T-helper 2 cell treated with Interferon-gamma antibody and Interleukin-4, amounts not matched to agents 5 μg/mL and 100 μg/mL, for 36 hours (primary cell): ENCODE results near the gene NEURL3.
"Not testable (repeated sequence)": the region's sequence is repeated elsewhere in the genome, so short reads cannot be mapped to it uniquely, and the experiment has no call there.

Source experiments
- DNase-seq: peaks from one replicate; pipeline ENCODE4 v3.0.0; 2021; ENCODE audit warnings: low spot score
- H3K27ac Mint-ChIP-seq: one replicate; pipeline ENCODE4 v1.8.0; 2021; ENCODE audit warnings: mild to moderate bottlenecking, mixed read lengths
- H3K27me3 Mint-ChIP-seq: one replicate; pipeline ENCODE4 v1.8.0; 2021; ENCODE audit warnings: low read depth, mixed read lengths
- H3K36me3 Mint-ChIP-seq: one replicate; pipeline ENCODE4 v1.8.0; 2021; ENCODE audit warnings: low read depth, mixed read lengths
- H3K4me1 Mint-ChIP-seq: one replicate; pipeline ENCODE4 v1.8.0; 2021; ENCODE audit warnings: low read depth, mixed read lengths
- H3K4me3 Mint-ChIP-seq: one replicate; pipeline ENCODE4 v1.8.0; 2022; ENCODE audit warnings: mild to moderate bottlenecking, moderate library complexity, mixed read lengths
- H3K9me3 Mint-ChIP-seq: one replicate; pipeline ENCODE4 v1.8.0; 2021; ENCODE audit warnings: mixed read lengths

The NEURL3 gene

GRCh38 chr2:96500385-96501066 lies 4.6 kb downstream of the NEURL3 start:
- Mint-ChIP-seq H3K36me3 (no peaks in the 10 kb centered on the region), H3K4me3 (no peak overlapping the region), H3K27me3 (no peaks in the 10 kb centered on the region), H3K9me3 (peaks cover 6% of the 10 kb centered on the region), H3K27ac (no peak overlapping the region), H3K4me1 (peaks cover 14% of the 10 kb centered on the region)
- no peak for DNase-seq

DNA sequence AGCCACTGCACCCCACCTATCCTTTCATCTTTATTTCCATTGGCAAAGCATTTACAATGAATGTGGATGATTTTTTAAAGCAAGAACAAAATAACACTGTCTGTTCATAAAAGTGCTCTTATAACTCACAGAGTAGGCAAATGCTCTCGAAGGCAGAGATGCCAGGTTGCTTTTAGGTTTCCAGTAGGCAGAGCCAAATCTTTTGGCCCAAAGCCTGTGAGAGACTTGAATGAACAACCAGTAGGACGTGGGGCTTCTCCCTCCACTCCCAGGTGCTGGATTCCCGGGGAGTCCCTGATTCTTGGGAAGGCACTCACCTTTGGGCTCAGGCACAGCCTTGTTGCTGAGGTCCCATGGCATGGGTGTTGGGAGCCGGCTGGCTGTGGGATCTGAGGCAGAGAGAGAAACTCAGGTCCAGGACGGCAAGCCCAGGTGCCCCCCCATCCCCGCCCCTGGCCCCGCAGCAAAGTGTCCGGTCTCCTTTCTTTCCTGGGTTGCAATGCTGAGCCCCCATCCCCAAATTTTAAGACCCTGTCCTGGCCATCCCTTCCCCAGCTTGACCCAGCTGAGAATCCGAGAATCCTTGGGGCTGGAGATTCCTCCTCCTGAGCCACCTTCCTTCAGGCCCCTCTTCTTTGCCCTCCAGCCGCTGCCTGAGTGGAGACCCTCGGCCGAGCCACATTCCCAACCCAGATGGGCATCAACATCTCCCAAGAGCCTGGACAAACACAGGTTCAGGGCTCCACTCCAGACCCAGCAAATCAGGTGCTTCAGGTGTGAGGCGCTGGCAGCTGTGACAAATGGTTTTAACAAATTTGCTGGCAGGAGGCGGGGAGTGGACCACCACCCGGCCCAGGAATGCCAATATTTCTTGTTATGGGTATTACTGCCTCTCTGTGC lies 5.8 kb downstream of the NEURL3 start:
- H3K36me3 Mint-ChIP-seq, result peaks cover 4% of the 10 kb centered on the region
- peaks cover 15% of the 10 kb centered on the region for H3K9me3 Mint-ChIP-seq
- no peaks in the 10 kb centered on the region for H3K27me3 Mint-ChIP-seq
- peaks cover 14% of the 10 kb centered on the region for H3K4me1 Mint-ChIP-seq
- DNase-seq, result no peak
- no peak overlapping the region for H3K4me3 Mint-ChIP-seq
- H3K27ac Mint-ChIP-seq, result no peak overlapping the region

DNA sequence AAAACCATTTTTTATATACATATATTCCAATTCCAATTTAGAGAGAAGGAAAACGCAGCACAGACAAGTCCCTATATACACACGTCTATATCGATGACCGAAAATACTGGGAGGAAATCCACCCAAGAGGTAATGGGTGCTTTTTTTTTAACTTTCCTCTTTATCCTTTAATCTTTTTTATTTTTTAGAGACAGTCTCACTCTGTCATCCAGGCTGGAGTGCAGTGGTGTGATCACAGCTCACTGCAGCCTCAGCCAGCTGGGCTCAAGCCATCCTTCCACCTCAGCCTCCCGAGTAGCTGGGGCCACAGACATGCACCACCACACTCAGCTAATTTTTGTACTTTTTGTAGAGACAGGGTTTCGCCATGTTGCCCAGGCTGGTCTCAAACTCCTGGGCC lies 6.5 kb downstream of the NEURL3 start:
- H3K4me3 Mint-ChIP-seq, H3K27me3 Mint-ChIP-seq, DNase-seq, H3K36me3 Mint-ChIP-seq, H3K27ac Mint-ChIP-seq: not testable (repeated sequence)
- Mint-ChIP-seq H3K4me1 (peaks cover 14% of the 10 kb centered on the region), H3K9me3 (peaks cover 21% of the 10 kb centered on the region)

GRCh38 chr2:96498021-96498431 lies 7.1 kb downstream of the NEURL3 start:
- Mint-ChIP-seq H3K9me3 (peaks cover 21% of the 10 kb centered on the region), H3K36me3 (peaks cover 8% of the 10 kb centered on the region), H3K4me1 (peaks cover 15% of the 10 kb centered on the region), H3K27ac (no peak overlapping the region), H3K4me3 (no peak overlapping the region), H3K27me3 (no peaks in the 10 kb centered on the region)
- no peak for DNase-seq

- Mint-ChIP-seq H3K36me3 (peaks cover 8% of the 10 kb centered on the region), H3K9me3 (peaks cover 21% of the 10 kb centered on the region), H3K27me3 (no peaks in the 10 kb centered on the region), H3K4me1 (peaks cover 11% of the 10 kb centered on the region), H3K27ac (no peak overlapping the region), H3K4me3 (no peak overlapping the region)
- no peak for DNase-seq
Observed at GRCh38 chr2:96495982-96496629, 9.1 kb downstream of the NEURL3 start.

DNA sequence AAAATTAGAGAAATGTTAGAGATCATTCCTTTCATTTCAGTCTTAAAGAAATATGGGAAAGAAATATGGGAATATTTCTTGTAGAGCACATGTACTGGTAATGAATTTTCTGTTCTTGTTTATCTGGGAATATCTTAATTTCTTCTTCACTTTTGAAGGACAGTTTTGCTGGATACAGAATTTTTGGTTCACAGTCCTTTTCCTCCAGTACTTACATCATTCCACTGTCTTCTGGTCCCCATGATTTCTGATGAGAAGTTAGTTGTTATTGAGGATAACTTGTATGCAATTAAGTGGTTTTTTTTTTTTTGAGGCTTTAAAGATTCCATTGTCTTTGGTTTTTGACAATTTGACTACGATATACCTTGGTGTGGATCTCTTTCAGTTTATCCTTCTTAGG lies 11.0 kb downstream of the NEURL3 start:
- no peak overlapping the region for H3K27ac Mint-ChIP-seq
- no peak for DNase-seq
- H3K27me3 Mint-ChIP-seq, result no peaks in the 10 kb centered on the region
- H3K36me3 Mint-ChIP-seq, result peaks cover 8% of the 10 kb centered on the region
- H3K4me3 Mint-ChIP-seq, result no peak overlapping the region
- peaks cover 21% of the 10 kb centered on the region for H3K4me1 Mint-ChIP-seq
- H3K9me3 Mint-ChIP-seq, result peaks cover 21% of the 10 kb centered on the region

DNA sequence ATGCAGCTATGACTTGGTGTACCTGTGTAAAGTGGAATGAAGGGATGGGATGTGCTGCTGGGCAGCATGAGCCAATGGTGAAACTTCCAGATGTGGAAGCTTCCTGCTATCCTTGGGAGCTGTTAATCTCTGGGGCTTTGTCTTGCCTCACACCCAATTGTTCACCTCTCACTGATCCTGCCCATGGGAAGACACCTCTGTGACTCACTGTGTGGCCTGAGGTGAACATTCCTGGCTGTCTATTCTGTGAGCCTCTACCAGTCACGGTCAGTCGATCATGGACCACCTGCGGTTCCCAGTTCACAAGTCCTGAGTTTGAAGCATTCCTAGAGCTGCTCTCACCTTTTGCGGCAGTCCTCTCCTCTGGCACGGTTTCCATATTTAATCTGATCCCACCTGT lies 12.1 kb downstream of the NEURL3 start:
- no peak for DNase-seq
- H3K4me3 Mint-ChIP-seq, result no peak overlapping the region
- H3K9me3 Mint-ChIP-seq, result peaks cover 21% of the 10 kb centered on the region
- peaks cover 8% of the 10 kb centered on the region for H3K36me3 Mint-ChIP-seq
- no peak overlapping the region for H3K27ac Mint-ChIP-seq
- H3K27me3 Mint-ChIP-seq, result no peaks in the 10 kb centered on the region
- peaks cover 26% of the 10 kb centered on the region for H3K4me1 Mint-ChIP-seq

DNA sequence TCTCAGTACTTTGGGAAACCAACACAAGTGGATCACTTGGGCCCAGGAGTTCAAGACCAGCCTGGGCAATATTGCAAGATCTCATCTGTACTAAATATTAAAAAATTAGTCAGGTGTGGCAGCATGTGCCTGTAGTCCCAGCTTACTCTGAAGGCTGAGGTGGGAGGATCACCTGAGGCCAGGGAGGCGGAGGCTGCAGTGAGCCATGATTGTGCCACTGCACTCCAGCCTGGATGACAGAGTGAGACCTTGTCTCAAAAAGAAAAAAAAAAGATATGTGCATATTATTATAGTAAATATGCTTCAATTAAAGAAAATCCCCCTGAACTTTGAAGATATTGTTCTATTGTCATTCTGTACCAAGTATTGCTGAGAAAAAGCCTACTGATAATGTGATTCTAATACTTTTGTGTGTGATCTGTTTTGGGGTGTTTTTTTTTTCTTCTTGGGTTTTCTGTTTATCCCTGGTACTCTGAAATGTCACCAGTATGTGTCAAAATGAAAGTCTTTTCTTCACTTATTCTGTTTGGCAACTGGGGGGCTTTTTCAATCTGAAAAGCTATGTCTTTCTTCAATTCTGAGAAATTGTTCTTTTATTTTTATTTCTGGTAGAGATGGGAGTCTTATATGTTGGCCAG lies 13.2 kb downstream of the NEURL3 start:
- no peaks in the 10 kb centered on the region for H3K27me3 Mint-ChIP-seq
- H3K27ac Mint-ChIP-seq, result peak overlapping the region; percentile 46
- peaks cover 12% of the 10 kb centered on the region for H3K36me3 Mint-ChIP-seq
- peaks cover 21% of the 10 kb centered on the region for H3K9me3 Mint-ChIP-seq
- peak overlapping the region; percentile 15 for H3K4me3 Mint-ChIP-seq
- DNase-seq, result no peak
- H3K4me1 Mint-ChIP-seq, result peaks cover 31% of the 10 kb centered on the region

DNA sequence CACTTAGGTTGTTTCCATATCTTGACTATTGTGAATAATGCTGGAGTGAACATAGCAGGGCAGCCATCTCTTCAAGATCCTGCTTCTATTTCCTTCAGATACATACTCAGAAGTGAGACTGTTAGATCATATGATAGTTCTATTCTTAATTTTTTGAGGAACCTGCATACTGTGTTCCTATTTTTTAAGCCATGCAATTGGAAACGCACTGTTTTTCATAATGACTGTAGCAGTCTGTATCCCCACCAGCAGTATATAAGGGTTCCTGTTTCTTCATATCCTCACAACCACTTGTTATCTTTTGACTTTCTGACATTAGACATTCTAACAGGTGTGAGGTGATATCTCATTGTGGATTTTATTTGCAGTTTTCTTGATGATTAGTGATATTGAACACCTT lies 15.5 kb downstream of the NEURL3 start:
- Mint-ChIP-seq H3K4me3 (no peak overlapping the region), H3K9me3 (peaks cover 8% of the 10 kb centered on the region), H3K27ac (no peak overlapping the region), H3K36me3 (peaks cover 9% of the 10 kb centered on the region), H3K4me1 (peaks cover 42% of the 10 kb centered on the region), H3K27me3 (no peaks in the 10 kb centered on the region)
- DNase-seq, result no peak

GRCh38 chr2:96489261-96489660 lies 15.9 kb downstream of the NEURL3 start:
- no peak for DNase-seq
- Mint-ChIP-seq H3K9me3 (peaks cover 6% of the 10 kb centered on the region), H3K27me3 (no peaks in the 10 kb centered on the region), H3K4me3 (no peak overlapping the region), H3K36me3 (peaks cover 7% of the 10 kb centered on the region), H3K4me1 (peaks cover 44% of the 10 kb centered on the region), H3K27ac (no peak overlapping the region)

- Mint-ChIP-seq H3K36me3 (peaks cover 4% of the 10 kb centered on the region), H3K27ac (peak overlapping the region; percentile 98), H3K9me3 (no peaks in the 10 kb centered on the region), H3K27me3 (no peaks in the 10 kb centered on the region), H3K4me1 (peaks cover 40% of the 10 kb centered on the region), H3K4me3 (peak overlapping the region; percentile 94)
- no peak for DNase-seq
Observed at GRCh38 chr2:96486696-96487095, 18.5 kb downstream of the NEURL3 start.

GRCh38 chr2:96485751-96486651 lies 19.2 kb downstream of the NEURL3 start:
- Mint-ChIP-seq H3K27me3 (no peaks in the 10 kb centered on the region), H3K9me3 (no peaks in the 10 kb centered on the region), H3K27ac (peak overlapping the region; percentile 98), H3K4me3 (peak overlapping the region; percentile 94), H3K4me1 (peaks cover 40% of the 10 kb centered on the region), H3K36me3 (peaks cover 4% of the 10 kb centered on the region)
- peak; percentile 88 for DNase-seq

GRCh38 chr2:96485350-96485749 lies 19.8 kb downstream of the NEURL3 start:
- Mint-ChIP-seq H3K9me3 (no peaks in the 10 kb centered on the region), H3K4me1 (peaks cover 40% of the 10 kb centered on the region), H3K4me3 (peak overlapping the region; percentile 94), H3K36me3 (peaks cover 4% of the 10 kb centered on the region), H3K27me3 (no peaks in the 10 kb centered on the region), H3K27ac (peak overlapping the region; percentile 98)
- DNase-seq, result no peak
